ENCODE measurements around the gene GDPD5.

DNA sequence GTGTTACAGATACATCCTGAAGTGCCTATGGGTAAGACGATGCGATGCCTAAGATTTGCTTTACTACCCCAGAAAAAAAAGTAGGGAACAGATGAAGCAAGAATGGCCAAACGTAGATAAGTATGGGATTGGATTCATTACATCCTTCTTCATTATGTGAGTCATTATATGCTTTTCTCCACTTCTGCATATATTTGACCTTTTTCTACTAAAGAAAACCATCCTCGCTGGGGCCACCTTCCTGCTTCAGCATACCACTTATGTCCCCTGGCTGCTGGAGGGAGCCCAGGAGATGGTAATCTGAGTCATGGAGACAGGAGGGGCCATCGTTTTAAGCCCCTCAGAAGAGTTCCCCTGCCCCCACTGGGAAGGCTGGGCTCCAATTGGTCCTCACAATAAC lies 78.3 kb downstream of the GDPD5 start:
- TF ChIP-seq CTCF (IDR thresholded peaks at IDR 0.05) (no peak), POLR2A (IDR thresholded peaks at IDR 0.05) (no peak)
